B cell (primary cell): ENCODE measurements around the gene SEMA4D. TPM values are rescaled to one million over a fixed set of nuclear protein-coding genes. Genes with fewer than 3 reads are reported as not detected.

ENCODE experiments used
- ATAC-seq: fragments of 200-7000 bp; cut with Tn5 transposase; one replicate; pipeline ENCODE4 v1.10.0; 2021; ENCODE audit warnings: low read depth, mild to moderate bottlenecking, moderate number of reproducible peaks, moderate library complexity
- CTCF ChIA-PET: fragments of 350-600 bp; sonication (Branson Sonifier 250); formaldehyde crosslinking; loops from one replicate; lab custom pipeline; 2021; ENCODE audit warnings: antibody characterized with exemption, inconsistent platforms; lab: Charles Lee
- POLR2A ChIA-PET: fragments of 350-600 bp; sonication (Branson Sonifier 250); formaldehyde crosslinking; loops from one replicate; lab custom pipeline; 2021; ENCODE audit warnings: antibody characterized with exemption; lab: Charles Lee
- DNase-seq: peaks from one replicate; pipeline ENCODE4 v3.0.0; 2013
- H2AFZ ChIP-seq: 2 replicates; pipeline ENCODE4 v1.6.1; 2012; ENCODE audit warnings: mild to moderate bottlenecking, low read depth, low read length; ENCODE audit not compliant: insufficient read depth, poor library complexity, severe bottlenecking
- H3K27ac ChIP-seq, 2 donors: 1 replicate in 1 of 2; 2 replicates in 1 of 2; pipeline ENCODE4 v1.5.1; 2012 to 2013; ENCODE audit warnings: low read length in 2 of 2, mild to moderate bottlenecking in 2 of 2, moderate library complexity in 1 of 2
- H3K27me3 ChIP-seq, 4 experiments: fragments of 200-600 bp in 1 of 4; sonication (generic) in 1 of 4; replicated peaks in 1 of 4; 1 replicate in 2 of 4; 2 replicates in 2 of 4; pipeline versions ENCODE4 v1.6.1 to v1.7.0; 2013 to 2016; ENCODE audit warnings: low read length in 3 of 4, mild to moderate bottlenecking in 2 of 4, mixed read lengths in 1 of 4, moderate library complexity in 1 of 4; ENCODE audit not compliant: insufficient read depth in 4 of 4, control insufficient read depth in 3 of 4; ENCODE audit errors: control extremely low read depth in 1 of 4
- H3K36me3 ChIP-seq, 2 experiments: replicated peaks in 1 of 2; 1 replicate in 1 of 2; 2 replicates in 1 of 2; pipeline versions ENCODE4 v1.6.1 to v1.7.1; 2013; ENCODE audit warnings: low read length in 1 of 2; ENCODE audit not compliant: insufficient read depth in 2 of 2, control insufficient read depth in 1 of 2; ENCODE audit errors: control extremely low read depth in 1 of 2, extremely low read depth in 1 of 2
- H3K4me1 ChIP-seq, 2 donors: fragments of 200-600 bp in 1 of 2; sonication (generic) in 1 of 2; 1 replicate in 1 of 2; 2 replicates in 1 of 2; pipeline versions ENCODE4 v1.5.1 to v1.6.1; 2013 to 2017; ENCODE audit warnings: low read length in 2 of 2; ENCODE audit not compliant: control insufficient read depth in 2 of 2, insufficient read depth in 2 of 2
- H3K4me2 ChIP-seq: replicated peaks from 2 replicates; pipeline ENCODE3; 2012; ENCODE audit warnings: mild to moderate bottlenecking, low read depth, low read length; ENCODE audit not compliant: poor library complexity, severe bottlenecking
- H3K4me3 ChIP-seq, 5 experiments: fragments of 200-600 bp in 1 of 5; sonication (generic) in 1 of 5; 1 replicate in 3 of 5; 2 replicates in 2 of 5; pipeline versions ENCODE4 v1.5.1 to v1.7.0; 2011 to 2016; ENCODE audit warnings: low read length in 4 of 5, mild to moderate bottlenecking in 4 of 5, low read depth in 2 of 5, control low read depth in 1 of 5, moderate library complexity in 1 of 5; ENCODE audit not compliant: insufficient read depth in 1 of 5; ENCODE audit errors: control extremely low read depth in 1 of 5, extremely low read depth in 1 of 5
- H3K79me2 ChIP-seq: fragments of 200-600 bp; sonication (generic); one replicate; pipeline ENCODE4 v1.6.0; 2016; ENCODE audit warnings: low read length; ENCODE audit not compliant: control insufficient read depth, insufficient read depth
- H3K9ac ChIP-seq: fragments of 200-600 bp; sonication (generic); 2 replicates; pipeline ENCODE4 v1.6.1; 2017; ENCODE audit warnings: mild to moderate bottlenecking, low read length, moderate library complexity
- H3K9me3 ChIP-seq, 3 donors: one replicate each; pipeline versions ENCODE4 v1.6.1 to v1.7.1; 2013; ENCODE audit warnings: low read length in 2 of 3; ENCODE audit not compliant: control insufficient read depth in 2 of 3, insufficient read depth in 1 of 3; ENCODE audit errors: control extremely low read depth in 1 of 3
- H4K20me1 ChIP-seq: 2 replicates; pipeline ENCODE4 v1.6.0; 2012; ENCODE audit warnings: mild to moderate bottlenecking, low read length; ENCODE audit not compliant: insufficient read depth, control insufficient read depth, poor library complexity, severe bottlenecking
- H3K27ac Mint-ChIP-seq: one replicate; pipeline ENCODE4 v1.8.0; 2021; ENCODE audit warnings: mixed read lengths
- H3K27me3 Mint-ChIP-seq: one replicate; pipeline ENCODE4 v1.8.0; 2021; ENCODE audit warnings: mixed read lengths
- H3K4me1 Mint-ChIP-seq: one replicate; pipeline ENCODE4 v1.8.0; 2021; ENCODE audit warnings: mixed read lengths
- H3K4me3 Mint-ChIP-seq: one replicate; pipeline ENCODE4 v1.8.0; 2021; ENCODE audit warnings: mixed read lengths
- H3K9me3 Mint-ChIP-seq: one replicate; pipeline ENCODE4 v1.8.0; 2022; ENCODE audit warnings: mixed read lengths; ENCODE audit not compliant: insufficient read depth
- EZH2 ChIP-seq: IDR thresholded peaks from 2 replicates; pipeline ENCODE4 v1.6.1; 2012; ENCODE audit warnings: borderline replicate concordance, low read depth, mild to moderate bottlenecking, moderate library complexity, low read length; ENCODE audit not compliant: insufficient read depth, poor library complexity, severe bottlenecking
- WGBS: methylation state at CpG from one replicate; pipeline ENCODE4 v1.1.5; 2013; ENCODE audit warnings: missing lambda C conversion rate; ENCODE audit not compliant: insufficient coverage; 5-methylcytosine and 5-hydroxymethylcytosine counted together
- intact Hi-C: fragments of 100-400 bp; cut with micrococcal nuclease; formaldehyde crosslinking; loops from one replicate; pipeline ENCODE4 v1.10.0; 2022
- polyA plus RNA-seq: library from polyadenylated mRNA; depleted of rRNA; stranded (reverse); fragments of >200 nt; gene quantifications from 2 replicates; pipeline ENCODE4 v1.2.3, GENCODE V29; 2012
- total RNA-seq, 2 donors: library from RNA; stranded (reverse); fragments of 120-200 nt in 1 of 2; gene quantifications; 1 replicate in 1 of 2; 2 replicates in 1 of 2; pipeline versions ENCODE4 v1.2.3 to v1.2.4, GENCODE V29; 2013 to 2022
- TF ChIP-seq, protein P1 (sequence below): fragments of 200-600 bp; IDR thresholded peaks from one replicate; pipeline ENCODE4 v1.8.0; 2022; ENCODE audit warnings: antibody characterized with exemption, mild to moderate bottlenecking

Gene SEMA4D
- total and polyA plus RNA-seq, 2 donors (not counting 1 experiment from before 2014, with no cell fraction given) = 53.6 to 231 TPM

- POLR2A ChIA-PET = interaction anchor here (0.6 kb wide), 1 partner anchor 13 kb away, joined by 3 read pairs; no protein-coding TSS in a partner anchor
- Histone ChIP-seq H3K9ac (no peak overlapping the region), H4K20me1 (no peaks in the 10 kb centered on the region), H3K27ac (peak overlapping the region in 1 of 2 donors; percentile 42), H3K4me2 (no peak overlapping the region), H3K79me2 (peaks cover 18% of the 10 kb centered on the region), H3K27me3 (no peaks in the 10 kb centered on the region), H3K4me3 (no peak overlapping the region), H3K36me3 (peaks cover 0 to 3% of the 10 kb centered on the region in 2 experiments), H2AFZ (no peak overlapping the region), H3K9me3 (no peaks in the 10 kb centered on the region), H3K4me1 (peaks cover 7 to 17% of the 10 kb centered on the region in 2 donors)
- intact Hi-C loops = no loop called here
- DNase-seq (no peak), ATAC-seq (no peak)
- 99% methylated on average over 6 of the region's 6 CpGs for WGBS
- Mint-ChIP-seq H3K27ac (no peak overlapping the region), H3K4me1 (peaks cover 21% of the 10 kb centered on the region), H3K27me3 (no peaks in the 10 kb centered on the region), H3K4me3 (no peak overlapping the region), H3K9me3 (no peaks in the 10 kb centered on the region)
- no peak for TF ChIP-seq EZH2
- TF ChIP-seq, protein P1, sequence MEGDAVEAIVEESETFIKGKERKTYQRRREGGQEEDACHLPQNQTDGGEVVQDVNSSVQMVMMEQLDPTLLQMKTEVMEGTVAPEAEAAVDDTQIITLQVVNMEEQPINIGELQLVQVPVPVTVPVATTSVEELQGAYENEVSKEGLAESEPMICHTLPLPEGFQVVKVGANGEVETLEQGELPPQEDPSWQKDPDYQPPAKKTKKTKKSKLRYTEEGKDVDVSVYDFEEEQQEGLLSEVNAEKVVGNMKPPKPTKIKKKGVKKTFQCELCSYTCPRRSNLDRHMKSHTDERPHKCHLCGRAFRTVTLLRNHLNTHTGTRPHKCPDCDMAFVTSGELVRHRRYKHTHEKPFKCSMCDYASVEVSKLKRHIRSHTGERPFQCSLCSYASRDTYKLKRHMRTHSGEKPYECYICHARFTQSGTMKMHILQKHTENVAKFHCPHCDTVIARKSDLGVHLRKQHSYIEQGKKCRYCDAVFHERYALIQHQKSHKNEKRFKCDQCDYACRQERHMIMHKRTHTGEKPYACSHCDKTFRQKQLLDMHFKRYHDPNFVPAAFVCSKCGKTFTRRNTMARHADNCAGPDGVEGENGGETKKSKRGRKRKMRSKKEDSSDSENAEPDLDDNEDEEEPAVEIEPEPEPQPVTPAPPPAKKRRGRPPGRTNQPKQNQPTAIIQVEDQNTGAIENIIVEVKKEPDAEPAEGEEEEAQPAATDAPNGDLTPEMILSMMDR = no peak
- CTCF ChIA-PET = no interaction called here
Observed at GRCh38 chr9:89370593-89370992, 127.3 kb downstream of the SEMA4D start.

DNA sequence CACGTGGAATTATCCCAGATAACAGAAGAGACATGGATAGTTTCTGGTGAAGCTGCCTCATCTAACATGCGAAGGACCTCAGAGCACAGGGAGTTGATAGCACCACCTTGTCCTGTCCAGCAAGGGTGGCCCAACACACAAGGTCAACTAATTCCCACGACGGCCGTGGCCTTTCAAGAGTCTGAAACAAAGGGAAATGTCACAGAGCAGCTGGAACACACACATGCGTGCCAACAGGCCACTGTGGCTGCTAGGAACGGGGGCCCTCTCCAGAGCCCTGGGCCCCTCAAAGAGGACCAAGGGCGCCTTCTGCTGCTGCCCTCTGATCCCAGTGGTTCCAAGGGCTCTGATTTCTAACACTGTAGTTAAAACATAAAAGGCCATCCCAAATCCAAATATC, 128.9 kb downstream of the SEMA4D start:
- H2AFZ ChIP-seq = no peak overlapping the region
- no peaks in the 10 kb centered on the region for H3K27me3 Mint-ChIP-seq
- POLR2A ChIA-PET = no interaction called here
- H3K4me1 Mint-ChIP-seq = peaks cover 9% of the 10 kb centered on the region
- no peak for DNase-seq
- H4K20me1 ChIP-seq = no peaks in the 10 kb centered on the region
- H3K9me3 ChIP-seq = no peaks in the 10 kb centered on the region
- no peak overlapping the region for H3K9ac ChIP-seq
- no peak overlapping the region for H3K27ac ChIP-seq
- ATAC-seq = no peak
- CTCF ChIA-PET = no interaction called here
- H3K4me1 ChIP-seq = peaks cover 0 to under 1% of the 10 kb centered on the region in 2 donors
- no peaks in the 10 kb centered on the region for H3K27me3 ChIP-seq
- no peak overlapping the region for H3K4me2 ChIP-seq
- TF ChIP-seq, protein P1 = no peak
- no peak for TF ChIP-seq EZH2
- WGBS = over 99% methylated on average over 7 of the region's 8 CpGs
- no peak overlapping the region for H3K4me3 Mint-ChIP-seq
- peaks cover 0 to 3% of the 10 kb centered on the region in 2 experiments for H3K36me3 ChIP-seq
- intact Hi-C loops = no loop called here
- no peak overlapping the region for H3K4me3 ChIP-seq
- H3K9me3 Mint-ChIP-seq = no peaks in the 10 kb centered on the region
- H3K79me2 ChIP-seq = peaks cover 18% of the 10 kb centered on the region
- no peak overlapping the region for H3K27ac Mint-ChIP-seq
